GM21360 (cell line): ENCODE measurements around the gene CLEC14A.

ENCODE experiments used
- ATAC-seq: cut with Tn5 transposase; IDR thresholded peaks from one replicate; pipeline ENCODE4 v1.9.1; 2021; ENCODE audit warnings: mild to moderate bottlenecking, moderate library complexity; ENCODE audit not compliant: unreplicated experiment

CLEC14A gene

GRCh38 chr14:38250331-38250730 is 5.6 kb downstream of the CLEC14A start:
- no peak for ATAC-seq

- ATAC-seq, result no peak
Measured at GRCh38 chr14:38248321-38249028, 7.4 kb downstream of the CLEC14A start.

GRCh38 chr14:38243696-38244240 is 12.1 kb downstream of the CLEC14A start:
- ATAC-seq, result no peak

GRCh38 chr14:38238878-38239277 is 17.0 kb downstream of the CLEC14A start:
- no peak for ATAC-seq

GRCh38 chr14:38238332-38238731 is 17.6 kb downstream of the CLEC14A start:
- ATAC-seq, result no peak

- ATAC-seq, result no peak
Measured at GRCh38 chr14:38233218-38233617, 22.7 kb downstream of the CLEC14A start.

GRCh38 chr14:38226366-38226765 is 29.5 kb downstream of the CLEC14A start:
- no peak for ATAC-seq

- no peak for ATAC-seq
Measured at GRCh38 chr14:38225946-38226345, 29.9 kb downstream of the CLEC14A start.

- ATAC-seq, result no peak
Measured at GRCh38 chr14:38224338-38224737, 31.6 kb downstream of the CLEC14A start.

GRCh38 chr14:38221077-38221476 is 34.8 kb downstream of the CLEC14A start:
- ATAC-seq, result no peak

GRCh38 chr14:38217553-38217952 is 38.3 kb downstream of the CLEC14A start:
- no peak for ATAC-seq

GRCh38 chr14:38213001-38213400 is 42.9 kb downstream of the CLEC14A start:
- ATAC-seq, result no peak

- no peak for ATAC-seq
Measured at GRCh38 chr14:38212111-38212510, 43.8 kb downstream of the CLEC14A start.

GRCh38 chr14:38211255-38211735 is 44.6 kb downstream of the CLEC14A start:
- no peak for ATAC-seq

GRCh38 chr14:38210587-38211216 is 45.2 kb downstream of the CLEC14A start:
- ATAC-seq, result no peak

- no peak for ATAC-seq
Measured at GRCh38 chr14:38209572-38210557, 46.0 kb downstream of the CLEC14A start.

GRCh38 chr14:38208618-38209562 is 47.0 kb downstream of the CLEC14A start:
- no peak for ATAC-seq

- no peak for ATAC-seq
Measured at GRCh38 chr14:38207736-38208617, 47.9 kb downstream of the CLEC14A start, which contains the start of gene SSTR1. Gene SSTR1, plus strand, starts transcription at chr14:38207904. Its CDS starts 1,486 bp downstream, at chr14:38209390.

- no peak for ATAC-seq
Measured at GRCh38 chr14:38207377-38207735, 48.5 kb downstream of the CLEC14A start.
